ENCODE data around the gene PAPPA.

GRCh38 chr9:116165912-116166311 is 12.3 kb downstream of the PAPPA start:
- TF ChIP-seq CTCF (conservative IDR thresholded peaks at IDR 0.05 in 1 of 2, IDR thresholded peaks at IDR 0.05 in 1 of 2; ENCODE audit: extremely low read depth in 1 of 2, insufficient read depth in 1 of 2, low read depth in 1 of 2, low read length in 2 of 2) (no peak), EZH2 (IDR thresholded peaks at IDR 0.05; ENCODE audit: borderline replicate concordance, low read length) (no peak)

All from mammary epithelial cell (primary cell).